SIG-M5 (cell line): Measurements from ENCODE around the gene MED27.

Source experiments
- DNase-seq: peaks from one replicate; lab custom pipeline; 2025; lab: John Stamatoyannopoulos, UW

The MED27 gene

GRCh38 chr9:131810351-131811170 is 269.1 kb downstream of the MED27 start:
- DNase-seq, result no peak
